K562 (cell line): Measurements from ENCODE around the gene RNF167. TPM values are rescaled to one million over a fixed set of nuclear protein-coding genes. Genes with fewer than 3 reads are reported as not detected.

Experiments
- ARID3A ChIP-seq: IDR thresholded peaks from 2 replicates; pipeline ENCODE4 v1.6.1; 2012; ENCODE audit warnings: low read depth, low read length, improper control_type of control experiment, borderline replicate concordance
- ARNT ChIP-seq, 2 experiments: fragments of 450-650 bp; IDR thresholded peaks; 2 replicates each; pipeline ENCODE4 v1.6.1; 2016; ENCODE audit warnings: mild to moderate bottlenecking in 1 of 2
- C11orf30 ChIP-seq: fragments of 450-650 bp; IDR thresholded peaks from 2 replicates; pipeline ENCODE4 v1.6.1; 2016; ENCODE audit warnings: low read depth, mild to moderate bottlenecking
- DPF2 ChIP-seq: fragments of 450-650 bp; IDR thresholded peaks from 2 replicates; pipeline ENCODE4 v1.6.1; 2016
- ESRRB ChIP-seq: fragments of 250-450 bp; sonication (Bioruptor Pico); IDR thresholded peaks from 2 replicates; pipeline ENCODE4 v1.5.0; 2020; ENCODE audit warnings: mild to moderate bottlenecking, moderate library complexity, borderline replicate concordance
- ILF3 ChIP-seq: fragments of 450-650 bp; IDR thresholded peaks from 2 replicates; pipeline ENCODE4 v1.6.1; 2018; ENCODE audit warnings: antibody characterized with exemption, mild to moderate bottlenecking, moderate library complexity, borderline replicate concordance
- MCM2 ChIP-seq: fragments of 450-650 bp; IDR thresholded peaks from 2 replicates; pipeline ENCODE4 v1.6.1; 2017; ENCODE audit warnings: low read depth, mild to moderate bottlenecking
- MCM5 ChIP-seq: fragments of 450-650 bp; IDR thresholded peaks from 2 replicates; pipeline ENCODE4 v1.6.1; 2016; ENCODE audit warnings: low read depth
- MTA1 ChIP-seq: fragments of 450-650 bp; IDR thresholded peaks from 2 replicates; pipeline ENCODE4 v1.6.1; 2017; ENCODE audit warnings: borderline replicate concordance
- NFIX ChIP-seq: fragments of 250-450 bp; sonication (Bioruptor Pico); IDR thresholded peaks from 2 replicates; pipeline ENCODE4 v1.4.0; 2020; ENCODE audit warnings: low read depth, mild to moderate bottlenecking, moderate library complexity
- RBM14 ChIP-seq: fragments of 200-400 bp; formaldehyde crosslinking; IDR thresholded peaks from 2 replicates; pipeline ENCODE4 v1.6.1; 2018; ENCODE audit warnings: low read depth, mild to moderate bottlenecking, low read length, moderate library complexity, borderline replicate concordance; ENCODE audit not compliant: insufficient read depth
- SMAD3 ChIP-seq: fragments of 450-650 bp; formaldehyde crosslinking; conservative IDR thresholded peaks from 2 replicates; pipeline ENCODE4 v1.4.0; 2020; ENCODE audit warnings: mild to moderate bottlenecking
- SREBF1 ChIP-seq: fragments of 150-350 bp; IDR thresholded peaks from 2 replicates; pipeline ENCODE4 v1.6.1; 2014; ENCODE audit warnings: antibody characterized with exemption, low read depth, low read length, borderline replicate concordance
- TOE1 ChIP-seq, 2 experiments: fragments of 450-650 bp in 1 of 2; sonication (generic) in 1 of 2; formaldehyde crosslinking in 1 of 2; IDR thresholded peaks; 2 replicates each; pipeline versions ENCODE4 v1.7.1 to v1.8.0; 2016 to 2022; ENCODE audit warnings: borderline replicate concordance in 2 of 2, mild to moderate bottlenecking in 2 of 2, antibody characterized with exemption in 1 of 2, inconsistent platforms in 1 of 2, low read depth in 1 of 2, missing genetic modification reagents in 1 of 2, moderate library complexity in 1 of 2
- ZNF609 ChIP-seq: sonication (generic); formaldehyde crosslinking; IDR thresholded peaks from 2 replicates; pipeline ENCODE4 v1.8.1; 2023; ENCODE audit warnings: missing genetic modification reagents, mild to moderate bottlenecking, borderline replicate concordance
- ZNF780A ChIP-seq: fragments of 250-450 bp; sonication (Bioruptor Pico); IDR thresholded peaks from 2 replicates; pipeline ENCODE4 v1.5.0; 2021; ENCODE audit warnings: mild to moderate bottlenecking
- polyA plus RNA-seq, 8 experiments: library from polyadenylated mRNA; depleted of rRNA in 4 of 8; stranded (reverse) in 5 of 8; unstranded in 3 of 8; fragments of >200 nt; fragmentation: Nextera tagmentation in 2 of 8; fragmentation: Illumina TruSeq in 1 of 8; extraction: Ambion mirVana in 2 of 8; extraction: Trizol in 1 of 8; gene quantifications; 2 replicates each; pipeline versions ENCODE4 v1.2.1 to v1.2.3, GENCODE V29; 2011 to 2014; ENCODE audit warnings: inconsistent platforms in 1 of 8, missing spikeins in 1 of 8
- total RNA-seq, 7 experiments: library from RNA; depleted of rRNA in 6 of 7; stranded (reverse); fragments of >200 nt in 6 of 7; fragmentation: Illumina TruSeq in 2 of 7; extraction: Trizol in 2 of 7; gene quantifications; 2 replicates each; pipeline versions ENCODE4 v1.2.1 to v1.2.3, GENCODE V29; 2011 to 2021; ENCODE audit warnings: low replicate concordance in 1 of 7
- TF ChIP-seq, protein P1 (sequence below): fragments of 250-450 bp; sonication (Bioruptor Pico); IDR thresholded peaks from 2 replicates; pipeline ENCODE4 v1.5.0; 2021; ENCODE audit warnings: mild to moderate bottlenecking, moderate library complexity

The RNF167 gene
- total and polyA plus RNA-seq, 9 of the 15 experiments (the other 6 are each of a cell fraction or from before 2014, with no cell fraction given), result 16.5 to 143 (median 45.5) TPM

- TF ChIP-seq ZNF609 (CRISPR knock-in tag) (no peak), SREBF1 (no peak), DPF2 (peak; percentile 70), MTA1 (peak; percentile 55; the same call in 1 of the 2 replicates), ZNF780A (CRISPR knock-in tag) (no peak), ESRRB (no peak), C11orf30 (0 out of 2 replicates have a peak, but pooled peaks have one; percentile 15), ARID3A (no peak), MCM2 (no peak), SMAD3 (CRISPR knock-in tag) (no peak), RBM14 (no peak), NFIX (no peak), ARNT (IDR thresholded peaks at IDR 0.05) (peak in 1 of 2 experiments; percentile 81; a peak in 1 of 4 replicates), TOE1 (IDR thresholded peaks at IDR 0.05; ENCODE audit: borderline replicate concordance) (peak; percentile 78), TOE1 (CRISPR knock-in tag; IDR thresholded peaks at IDR 0.05; ENCODE audit: borderline replicate concordance, low read depth) (no peak), MCM5 (no peak), ILF3 (no peak)
- TF ChIP-seq, protein P1, sequence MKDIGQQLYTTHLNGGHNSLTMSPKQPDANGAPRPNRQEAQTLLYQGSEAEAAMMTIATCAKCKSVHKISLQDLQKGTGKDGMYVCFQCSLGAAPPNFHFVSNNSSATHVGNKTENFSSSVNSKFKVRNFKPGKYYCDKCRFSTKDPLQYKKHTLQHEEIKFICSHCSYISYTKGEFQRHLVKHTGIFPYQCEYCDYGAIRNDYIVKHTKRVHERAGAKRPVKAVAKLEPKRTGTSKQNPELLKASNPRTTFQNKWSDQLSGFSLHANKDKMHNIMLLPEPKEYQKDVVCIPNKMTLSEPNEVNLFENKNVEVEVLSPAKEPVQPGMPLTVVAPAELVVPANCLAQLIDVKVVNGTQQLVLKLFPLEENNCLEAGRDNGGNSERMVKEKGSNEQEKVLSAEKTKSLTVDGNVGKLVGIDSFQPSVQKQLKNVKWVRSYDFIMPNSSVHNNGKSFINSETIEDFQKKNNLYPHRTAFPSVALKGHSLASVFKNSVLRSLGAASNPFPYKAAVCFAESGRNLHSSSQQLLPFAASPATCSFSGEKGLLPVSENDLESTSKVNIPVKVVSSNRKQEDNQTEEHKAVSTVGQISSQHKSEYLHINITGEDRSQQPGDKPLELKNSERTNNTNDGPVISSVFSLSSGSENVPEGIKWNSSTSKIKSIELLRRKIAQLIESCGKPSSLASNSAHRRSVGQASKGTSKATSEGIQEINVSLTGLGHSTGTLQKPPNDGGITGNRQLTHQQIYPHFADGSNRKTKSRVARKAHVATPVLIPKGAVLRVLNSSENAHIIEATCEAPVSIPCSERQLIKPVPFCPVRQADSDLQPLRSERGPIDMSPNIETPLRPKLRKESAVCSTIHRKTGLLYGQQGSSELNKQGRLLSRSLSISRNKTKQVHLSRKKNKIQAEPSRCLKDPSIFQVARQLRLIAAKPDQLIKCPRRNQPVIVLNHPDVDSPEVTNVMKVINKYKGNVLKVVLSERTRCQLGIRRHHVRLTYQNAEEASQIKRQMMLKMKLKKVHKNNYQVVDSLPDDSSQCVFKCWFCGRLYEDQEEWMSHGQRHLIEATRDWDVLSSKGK (CRISPR knock-in tag), result no peak
Measured at GRCh38 chr17:4948166-4948930, 8.3 kb downstream of the RNF167 start, which contains the start of gene PFN1 (continued).
